OCI-LY7 (cell line): ENCODE results near the gene NFYB. TPM values are rescaled to one million over a fixed set of nuclear protein-coding genes. Genes with fewer than 3 reads are reported as not detected.

ENCODE experiments used
- BruUV-seq: library from RNA; stranded (reverse); fragments of 400-500 nt; replicated peaks from 2 replicates; lab custom pipeline; 2021; lab: Mats Ljungman, UMichigan
- CTCF ChIA-PET: fragments of 300-600 bp; sonication (Branson Sonifier 250); formaldehyde crosslinking; loops from one replicate; lab custom pipeline; 2022; ENCODE audit warnings: antibody characterized with exemption; ENCODE audit not compliant: unreplicated experiment; lab: Charles Lee
- POLR2A ChIA-PET: fragments of 300-600 bp; sonication (Branson Sonifier 250); formaldehyde crosslinking; loops from one replicate; lab custom pipeline; 2022; ENCODE audit warnings: antibody characterized with exemption; lab: Charles Lee
- DNase-seq: peaks from one replicate; pipeline ENCODE4 v3.0.0-alpha.2; 2015; ENCODE audit warnings: low spot score
- H2AFZ ChIP-seq: fragments of 200-600 bp; sonication (generic), shearing (Covaris generic); 2 replicates; pipeline ENCODE4 v1.6.1; 2014; ENCODE audit warnings: mild to moderate bottlenecking, antibody characterized with exemption, low read length, moderate library complexity
- H3K27ac ChIP-seq: fragments of 200-600 bp; sonication (generic); 2 replicates; pipeline ENCODE4 v1.5.1; 2014; ENCODE audit warnings: mixed run types, low read depth, mild to moderate bottlenecking, moderate library complexity, low read length, inconsistent platforms; ENCODE audit not compliant: poor library complexity, severe bottlenecking
- H3K36me3 ChIP-seq: fragments of 200-600 bp; sonication (generic); 2 replicates; pipeline ENCODE4 v1.6.1; 2014; ENCODE audit warnings: mild to moderate bottlenecking, antibody characterized with exemption, low read length, moderate library complexity, mixed read lengths; ENCODE audit not compliant: insufficient read depth
- H3K4me1 ChIP-seq: fragments of 200-600 bp; sonication (generic); 2 replicates; pipeline ENCODE4 v1.5.1; 2014; ENCODE audit warnings: mild to moderate bottlenecking, low read length; ENCODE audit not compliant: insufficient read depth, poor library complexity, severe bottlenecking
- H3K4me2 ChIP-seq: fragments of 200-600 bp; sonication (generic); 2 replicates; pipeline ENCODE4 v1.6.1; 2014; ENCODE audit warnings: mild to moderate bottlenecking, low read length
- H3K4me3 ChIP-seq: fragments of 200-600 bp; sonication (generic); 2 replicates; pipeline ENCODE4 v1.5.1; 2014; ENCODE audit warnings: mild to moderate bottlenecking, low read depth, low read length; ENCODE audit not compliant: poor library complexity, severe bottlenecking
- H3K79me2 ChIP-seq: fragments of 200-600 bp; sonication (generic); 2 replicates; pipeline ENCODE4 v1.6.1; 2016; ENCODE audit warnings: low read depth, mild to moderate bottlenecking, low read length, moderate library complexity, mixed read lengths; ENCODE audit not compliant: insufficient read depth
- H3K9me2 ChIP-seq: fragments of 200-600 bp; sonication (generic); 2 replicates; pipeline ENCODE4 v1.6.1; 2016; ENCODE audit warnings: mild to moderate bottlenecking, low read length, mixed read lengths; ENCODE audit not compliant: insufficient read depth
- H3K9me3 ChIP-seq: fragments of 200-600 bp; sonication (generic); 2 replicates; pipeline ENCODE4 v1.6.1; 2014; ENCODE audit warnings: mild to moderate bottlenecking, mixed run types, low read length, mixed read lengths
- H4K20me1 ChIP-seq: fragments of 200-600 bp; sonication (generic); 2 replicates; pipeline ENCODE4 v1.6.1; 2014; ENCODE audit warnings: mild to moderate bottlenecking, antibody characterized with exemption, low read length, moderate library complexity, mixed read lengths; ENCODE audit not compliant: insufficient read depth
- EZH2phosphoT487 ChIP-seq: fragments of 200-600 bp; sonication (generic); IDR thresholded peaks from 2 replicates; pipeline ENCODE4 v1.6.1; 2018; ENCODE audit warnings: low read depth, borderline replicate concordance, mild to moderate bottlenecking, mixed run types, antibody characterized with exemption, low read length, moderate library complexity, mixed read lengths
- intact Hi-C: fragments of 100-400 bp; cut with micrococcal nuclease; formaldehyde crosslinking; loops from one replicate; pipeline ENCODE4 v1.10.0; 2022; ENCODE audit not compliant: unreplicated experiment
- small RNA-seq: library from RNA; depleted of rRNA; stranded (forward); fragments of <200 nt; gene quantifications from one replicate; pipeline ENCODE3, GENCODE V24; 2014
- total RNA-seq, 2 experiments: library from RNA; depleted of rRNA in 1 of 2; stranded (reverse); fragments of >200 nt in 1 of 2; shearing (Covaris generic) in 1 of 2; gene quantifications; 2 replicates each; pipeline ENCODE4 v1.2.3, GENCODE V29; 2014 to 2022
- TF ChIP-seq, protein P1 (sequence below): fragments of 200-600 bp; sonication (generic); conservative IDR thresholded peaks from 2 replicates; pipeline ENCODE4 v1.5.1; 2014; ENCODE audit warnings: mild to moderate bottlenecking, antibody characterized with exemption, low read length, moderate library complexity, mixed read lengths

The NFYB gene
- total RNA-seq, 2 experiments from 2014 or later: 21.6 to 38.5 TPM

DNA sequence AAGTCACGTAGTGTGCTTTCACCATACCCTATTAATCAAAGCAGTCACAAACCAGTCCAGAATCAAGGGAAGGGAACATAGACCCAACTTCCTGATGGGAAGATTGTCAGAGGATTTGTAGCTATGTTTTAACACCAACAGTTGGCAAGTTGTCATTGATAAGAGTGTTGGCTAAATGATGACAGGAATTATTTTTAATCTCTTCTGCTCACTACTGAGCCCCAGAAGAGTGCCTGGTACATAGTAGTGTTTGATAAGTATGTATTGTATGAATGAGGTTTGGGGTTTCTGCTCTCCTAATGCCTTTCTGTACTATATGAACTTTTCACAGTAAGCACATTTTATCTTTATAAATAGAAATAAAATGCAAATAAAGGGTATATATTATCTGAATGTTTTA is 59.0 kb downstream of the NFYB start:
- H3K9me2 ChIP-seq: no peaks in the 10 kb centered on the region
- CTCF ChIA-PET: no interaction called here
- POLR2A ChIA-PET: no interaction called here

DNA sequence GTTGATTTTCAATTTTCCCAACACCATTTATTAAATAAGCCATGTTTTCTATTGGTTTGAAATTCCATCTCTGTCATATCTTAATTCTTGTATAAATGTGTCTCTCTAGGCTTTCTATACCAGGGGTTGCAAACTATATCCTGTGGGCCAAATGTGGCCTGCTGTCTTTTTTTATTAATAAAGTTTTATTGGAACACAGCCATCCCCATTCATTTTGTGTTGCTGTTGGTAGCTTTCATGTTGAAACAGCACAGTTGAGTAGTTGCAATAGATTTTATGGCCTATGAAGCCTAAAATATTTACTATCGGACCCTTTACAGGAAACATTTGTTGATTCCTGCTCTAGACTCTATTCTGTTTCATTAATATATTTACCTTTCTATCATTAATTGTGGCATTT is 64.3 kb downstream of the NFYB start:
- Histone ChIP-seq H4K20me1 (no peaks in the 10 kb centered on the region), H3K36me3 (peaks cover 34% of the 10 kb centered on the region), H3K9me3 (no peaks in the 10 kb centered on the region), H3K9me2 (no peaks in the 10 kb centered on the region), H3K79me2 (no peaks in the 10 kb centered on the region), H3K4me2 (no peak overlapping the region), H3K4me3 (no peak overlapping the region), H3K27ac (no peak overlapping the region), H2AFZ (no peak overlapping the region), H3K4me1 (no peaks in the 10 kb centered on the region)
- ChIA-PET CTCF (no interaction called here), POLR2A (no interaction called here)
- TF ChIP-seq, protein P1, sequence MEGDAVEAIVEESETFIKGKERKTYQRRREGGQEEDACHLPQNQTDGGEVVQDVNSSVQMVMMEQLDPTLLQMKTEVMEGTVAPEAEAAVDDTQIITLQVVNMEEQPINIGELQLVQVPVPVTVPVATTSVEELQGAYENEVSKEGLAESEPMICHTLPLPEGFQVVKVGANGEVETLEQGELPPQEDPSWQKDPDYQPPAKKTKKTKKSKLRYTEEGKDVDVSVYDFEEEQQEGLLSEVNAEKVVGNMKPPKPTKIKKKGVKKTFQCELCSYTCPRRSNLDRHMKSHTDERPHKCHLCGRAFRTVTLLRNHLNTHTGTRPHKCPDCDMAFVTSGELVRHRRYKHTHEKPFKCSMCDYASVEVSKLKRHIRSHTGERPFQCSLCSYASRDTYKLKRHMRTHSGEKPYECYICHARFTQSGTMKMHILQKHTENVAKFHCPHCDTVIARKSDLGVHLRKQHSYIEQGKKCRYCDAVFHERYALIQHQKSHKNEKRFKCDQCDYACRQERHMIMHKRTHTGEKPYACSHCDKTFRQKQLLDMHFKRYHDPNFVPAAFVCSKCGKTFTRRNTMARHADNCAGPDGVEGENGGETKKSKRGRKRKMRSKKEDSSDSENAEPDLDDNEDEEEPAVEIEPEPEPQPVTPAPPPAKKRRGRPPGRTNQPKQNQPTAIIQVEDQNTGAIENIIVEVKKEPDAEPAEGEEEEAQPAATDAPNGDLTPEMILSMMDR: no peak
- no peak for TF ChIP-seq EZH2phosphoT487
- no TSS peak for BruUV-seq
- DNase-seq: no peak
- intact Hi-C loops: no loop called here

More for the DNA sequence above, 59.0 kb downstream of the NFYB start:
- H3K9me3 ChIP-seq: no peaks in the 10 kb centered on the region
- peaks cover 49% of the 10 kb centered on the region for H3K36me3 ChIP-seq
- no peak overlapping the region for H3K4me2 ChIP-seq
- BruUV-seq: no TSS peak
- H3K79me2 ChIP-seq: no peaks in the 10 kb centered on the region
- H2AFZ ChIP-seq: no peak overlapping the region
- no peaks in the 10 kb centered on the region for H3K4me1 ChIP-seq
- DNase-seq: no peak
- H4K20me1 ChIP-seq: no peaks in the 10 kb centered on the region
- TF ChIP-seq, protein P1: no peak
- TF ChIP-seq EZH2phosphoT487: no peak
- H3K4me3 ChIP-seq: no peak overlapping the region
- no peak overlapping the region for H3K27ac ChIP-seq
- intact Hi-C loops: no loop called here

DNA sequence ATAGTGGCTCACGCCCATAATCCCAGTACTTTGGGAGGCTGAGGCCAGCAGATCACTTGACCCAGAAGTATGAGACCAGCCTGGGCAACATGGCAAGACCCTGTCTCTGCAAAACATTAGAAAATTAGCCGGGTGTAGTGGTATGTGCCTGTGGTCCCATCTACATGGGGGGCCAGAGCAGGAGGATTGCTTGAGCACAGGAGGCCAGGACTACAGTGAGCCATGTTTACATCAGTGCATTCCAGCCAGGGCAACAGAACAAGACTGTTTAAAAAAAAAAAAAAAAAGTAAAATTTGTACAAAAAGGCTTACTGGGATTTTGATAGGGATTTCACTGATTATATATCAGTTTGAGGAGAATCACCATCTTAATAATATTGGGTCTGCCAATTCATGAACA is 65.9 kb downstream of the NFYB start:
- TF ChIP-seq EZH2phosphoT487: no peak
- TF ChIP-seq, protein P1: no peak
- no peak overlapping the region for H3K4me3 ChIP-seq
- H3K4me1 ChIP-seq: no peaks in the 10 kb centered on the region
- H3K79me2 ChIP-seq: no peaks in the 10 kb centered on the region
- peaks cover 39% of the 10 kb centered on the region for H3K36me3 ChIP-seq
- intact Hi-C loops: no loop called here
- no peak overlapping the region for H2AFZ ChIP-seq
- no peaks in the 10 kb centered on the region for H3K9me3 ChIP-seq
- DNase-seq: no peak
- BruUV-seq: no TSS peak
- H3K27ac ChIP-seq: no peak overlapping the region
- ChIA-PET CTCF (no interaction called here), POLR2A (no interaction called here)
- H3K9me2 ChIP-seq: no peaks in the 10 kb centered on the region
- no peaks in the 10 kb centered on the region for H4K20me1 ChIP-seq
- H3K4me2 ChIP-seq: no peak overlapping the region

Small RNA genes lying within 50 kb of the gene (small RNA-seq; reads per million reads assigned to genes)
- gene RNA5SP370: not detected

Other genes starting within 250 kb of the NFYB start
- 235 and 303 TPM in 2 replicates for gene HSP90B1, start 207.8 kb downstream of the NFYB start, total RNA-seq (2014; rRNA removed; shearing (Covaris generic))
- 254 and 304 TPM in 2 replicates for gene HSP90B1, start 207.8 kb downstream of the NFYB start, total RNA-seq (2022)
- gene TDG, start 172.3 kb downstream of the NFYB start, total RNA-seq (2014; rRNA removed; shearing (Covaris generic)): 39.4 and 43.3 TPM in 2 replicates
- gene TDG, start 172.3 kb downstream of the NFYB start, total RNA-seq (2022): 49.1 and 55.3 TPM in 2 replicates
- not detected in 2 replicates for gene GLT8D2, start 88.0 kb downstream of the NFYB start, total RNA-seq (2014; rRNA removed; shearing (Covaris generic))
- not detected in 2 replicates for gene GLT8D2, start 88.0 kb downstream of the NFYB start, total RNA-seq (2022)
- gene HCFC2, start 73.7 kb downstream of the NFYB start, total RNA-seq (2014; rRNA removed; shearing (Covaris generic)): 8.7 and 14.6 TPM in 2 replicates
- 11.8 and 14.2 TPM in 2 replicates for gene HCFC2, start 73.7 kb downstream of the NFYB start, total RNA-seq (2022)
- gene TXNRD1, start 77.6 kb upstream of the NFYB start, total RNA-seq (2014; rRNA removed; shearing (Covaris generic)): 132 and 140 TPM in 2 replicates
- gene TXNRD1, start 77.6 kb upstream of the NFYB start, total RNA-seq (2022): 108 and 117 TPM in 2 replicates
- 7.2 and 8.2 TPM in 2 replicates for gene EID3, start 165.5 kb upstream of the NFYB start, total RNA-seq (2014; rRNA removed; shearing (Covaris generic))
- 5.1 and 5.5 TPM in 2 replicates for gene EID3, start 165.5 kb upstream of the NFYB start, total RNA-seq (2022)